ENCODE results near the gene LGR4. TPM values are rescaled to one million over a fixed set of nuclear protein-coding genes. Genes with fewer than 3 reads are reported as not detected.

Gene LGR4
- total RNA-seq, 2 experiments from 2014 or later = 0.19 to 0.21 TPM

GRCh38 chr11:27384227-27384626, 88.4 kb downstream of the LGR4 start:
- no peaks in the 10 kb centered on the region for H3K9me3 Mint-ChIP-seq (ENCODE audit: low read depth)
- ATAC-seq = no peak
- peaks cover 7% of the 10 kb centered on the region for H3K4me1 Mint-ChIP-seq
- no peak for DNase-seq
- no peak overlapping the region for H3K4me3 Mint-ChIP-seq
- ChIA-PET CTCF (interaction anchor here (0.8 to 1.6 kb wide), 2 partner anchors 10 to 102 kb away, joined by 3 to 5 read pairs; no protein-coding TSS in a partner anchor), POLR2A (no interaction called here)
- H3K36me3 Mint-ChIP-seq (ENCODE audit: low read depth) = no peaks in the 10 kb centered on the region
- intact Hi-C loops (cut with DNase I, micrococcal nuclease) = no loop called here
- H3K27ac Mint-ChIP-seq = no peak overlapping the region
- H3K27me3 Mint-ChIP-seq = no peaks in the 10 kb centered on the region

GRCh38 chr11:27383645-27384044, 88.9 kb downstream of the LGR4 start:
- POLR2A ChIA-PET = no interaction called here
- intact Hi-C loops (cut with DNase I, micrococcal nuclease) = no loop called here
- CTCF ChIA-PET = interaction anchor here (1.2 to 1.6 kb wide), 2 partner anchors 69 to 102 kb away, joined by 3 to 5 read pairs; no protein-coding TSS in a partner anchor
- DNase-seq (no peak), ATAC-seq (no peak)
- no peak overlapping the region for H3K27ac Mint-ChIP-seq
- H3K4me1 Mint-ChIP-seq = peaks cover 3% of the 10 kb centered on the region
- no peaks in the 10 kb centered on the region for H3K9me3 Mint-ChIP-seq (ENCODE audit: low read depth)
- H3K27me3 Mint-ChIP-seq = no peaks in the 10 kb centered on the region
- no peaks in the 10 kb centered on the region for H3K36me3 Mint-ChIP-seq (ENCODE audit: low read depth)
- H3K4me3 Mint-ChIP-seq = no peak overlapping the region

- H3K27me3 Mint-ChIP-seq = no peaks in the 10 kb centered on the region
- POLR2A ChIA-PET = no interaction called here
- no peak overlapping the region for H3K27ac Mint-ChIP-seq
- intact Hi-C loops (cut with DNase I, micrococcal nuclease) = no loop called here
- no peaks in the 10 kb centered on the region for H3K9me3 Mint-ChIP-seq (ENCODE audit: low read depth)
- no peak overlapping the region for H3K4me3 Mint-ChIP-seq
- H3K36me3 Mint-ChIP-seq (ENCODE audit: low read depth) = no peaks in the 10 kb centered on the region
- no peak for DNase-seq
- H3K4me1 Mint-ChIP-seq = no peaks in the 10 kb centered on the region
- CTCF ChIA-PET = interaction anchor here (0.9 kb wide), 1 partner anchor 76 kb away, joined by 4 read pairs; no protein-coding TSS in a partner anchor
- no peak for ATAC-seq
Measured at GRCh38 chr11:27381238-27381666, 91.3 kb downstream of the LGR4 start.

GRCh38 chr11:27380771-27381170, 91.8 kb downstream of the LGR4 start:
- ChIA-PET POLR2A (no interaction called here), CTCF (no interaction called here)
- intact Hi-C loops (cut with DNase I, micrococcal nuclease) = no loop called here
- H3K27me3 Mint-ChIP-seq = no peaks in the 10 kb centered on the region
- ATAC-seq = no peak
- no peak overlapping the region for H3K27ac Mint-ChIP-seq
- no peaks in the 10 kb centered on the region for H3K9me3 Mint-ChIP-seq (ENCODE audit: low read depth)
- DNase-seq = no peak
- H3K4me1 Mint-ChIP-seq = no peaks in the 10 kb centered on the region
- H3K4me3 Mint-ChIP-seq = no peak overlapping the region
- H3K36me3 Mint-ChIP-seq (ENCODE audit: low read depth) = no peaks in the 10 kb centered on the region

- DNase-seq (no peak), ATAC-seq (no peak)
- ChIA-PET CTCF (no interaction called here), POLR2A (no interaction called here)
- Mint-ChIP-seq H3K27ac (no peak overlapping the region), H3K36me3 (ENCODE audit: low read depth) (no peaks in the 10 kb centered on the region), H3K9me3 (ENCODE audit: low read depth) (no peaks in the 10 kb centered on the region), H3K4me1 (no peaks in the 10 kb centered on the region), H3K27me3 (no peaks in the 10 kb centered on the region), H3K4me3 (no peak overlapping the region)
- intact Hi-C loops (cut with DNase I, micrococcal nuclease) = no loop called here
Measured at GRCh38 chr11:27379449-27379848, 93.1 kb downstream of the LGR4 start.

- no peak for DNase-seq
- H3K27me3 Mint-ChIP-seq = no peaks in the 10 kb centered on the region
- H3K4me3 Mint-ChIP-seq = no peak overlapping the region
- no peaks in the 10 kb centered on the region for H3K9me3 Mint-ChIP-seq (ENCODE audit: low read depth)
- H3K36me3 Mint-ChIP-seq (ENCODE audit: low read depth) = no peaks in the 10 kb centered on the region
- ChIA-PET CTCF (interaction anchor here (0.6 kb wide), 1 partner anchor 256 kb away, joined by 3 read pairs; no protein-coding TSS in a partner anchor), POLR2A (no interaction called here)
- H3K27ac Mint-ChIP-seq = no peak overlapping the region
- H3K4me1 Mint-ChIP-seq = no peaks in the 10 kb centered on the region
- no peak for ATAC-seq
- intact Hi-C loops (cut with DNase I, micrococcal nuclease) = no loop called here
Measured at GRCh38 chr11:27375370-27375769, 97.2 kb downstream of the LGR4 start.

GRCh38 chr11:27373856-27374602, 98.6 kb downstream of the LGR4 start:
- no peaks in the 10 kb centered on the region for H3K9me3 Mint-ChIP-seq (ENCODE audit: low read depth)
- no peaks in the 10 kb centered on the region for H3K36me3 Mint-ChIP-seq (ENCODE audit: low read depth)
- no peak for ATAC-seq
- no peaks in the 10 kb centered on the region for H3K4me1 Mint-ChIP-seq
- ChIA-PET CTCF (interaction anchor here (1.0 to 1.2 kb wide), 3 partner anchors 9 to 122 kb away, joined by 3 to 5 read pairs (median 3); no protein-coding TSS in a partner anchor), POLR2A (no interaction called here)
- H3K27me3 Mint-ChIP-seq = no peaks in the 10 kb centered on the region
- DNase-seq = no peak
- H3K27ac Mint-ChIP-seq = no peak overlapping the region
- intact Hi-C loops (cut with DNase I, micrococcal nuclease) = no loop called here
- H3K4me3 Mint-ChIP-seq = no peak overlapping the region

- Mint-ChIP-seq H3K4me3 (no peak overlapping the region), H3K9me3 (ENCODE audit: low read depth) (no peaks in the 10 kb centered on the region), H3K36me3 (ENCODE audit: low read depth) (no peaks in the 10 kb centered on the region), H3K27me3 (no peaks in the 10 kb centered on the region), H3K4me1 (no peaks in the 10 kb centered on the region), H3K27ac (no peak overlapping the region)
- ChIA-PET POLR2A (no interaction called here), CTCF (interaction anchor here (1.1 to 1.2 kb wide), 2 partner anchors 9 to 122 kb away, joined by 3 to 5 read pairs; no protein-coding TSS in a partner anchor)
- ATAC-seq (no peak), DNase-seq (no peak)
- intact Hi-C loops (cut with DNase I, micrococcal nuclease) = no loop called here
Measured at GRCh38 chr11:27373392-27373791, 99.2 kb downstream of the LGR4 start.

GRCh38 chr11:27372164-27372563, 100.4 kb downstream of the LGR4 start:
- H3K27ac Mint-ChIP-seq = no peak overlapping the region

GRCh38 chr11:27371489-27371888, 101.1 kb downstream of the LGR4 start:
- Mint-ChIP-seq H3K36me3 (ENCODE audit: low read depth) (no peaks in the 10 kb centered on the region), H3K9me3 (ENCODE audit: low read depth) (no peaks in the 10 kb centered on the region), H3K27me3 (no peaks in the 10 kb centered on the region), H3K27ac (no peak overlapping the region), H3K4me1 (no peaks in the 10 kb centered on the region), H3K4me3 (no peak overlapping the region)
- DNase-seq (no peak), ATAC-seq (no peak)
- POLR2A ChIA-PET = no interaction called here
- intact Hi-C loops (cut with DNase I, micrococcal nuclease) = no loop called here
- CTCF ChIA-PET = no interaction called here

More at GRCh38 chr11:27372164-27372563, 100.4 kb downstream of the LGR4 start:
- DNase-seq (no peak), ATAC-seq (no peak)
- no peaks in the 10 kb centered on the region for H3K4me1 Mint-ChIP-seq
- no peak overlapping the region for H3K4me3 Mint-ChIP-seq
- intact Hi-C loops (cut with DNase I, micrococcal nuclease) = no loop called here
- H3K36me3 Mint-ChIP-seq (ENCODE audit: low read depth) = no peaks in the 10 kb centered on the region
- CTCF ChIA-PET = no interaction called here
- POLR2A ChIA-PET = no interaction called here
- H3K9me3 Mint-ChIP-seq (ENCODE audit: low read depth) = no peaks in the 10 kb centered on the region
- no peaks in the 10 kb centered on the region for H3K27me3 Mint-ChIP-seq

GRCh38 chr11:27370374-27370773, 102.2 kb downstream of the LGR4 start:
- intact Hi-C loops (cut with DNase I, micrococcal nuclease) = no loop called here
- no peaks in the 10 kb centered on the region for H3K36me3 Mint-ChIP-seq (ENCODE audit: low read depth)
- CTCF ChIA-PET = interaction anchor here (1.9 kb wide), 1 partner anchor 10 kb away, joined by 7 read pairs; no protein-coding TSS in a partner anchor
- H3K4me1 Mint-ChIP-seq = no peaks in the 10 kb centered on the region
- DNase-seq = no peak
- H3K9me3 Mint-ChIP-seq (ENCODE audit: low read depth) = no peaks in the 10 kb centered on the region
- no peaks in the 10 kb centered on the region for H3K27me3 Mint-ChIP-seq
- ATAC-seq = no peak
- H3K4me3 Mint-ChIP-seq = no peak overlapping the region
- H3K27ac Mint-ChIP-seq = no peak overlapping the region
- POLR2A ChIA-PET = no interaction called here

GRCh38 chr11:27367881-27368280, 104.7 kb downstream of the LGR4 start:
- ChIA-PET CTCF (no interaction called here), POLR2A (no interaction called here)
- no peak overlapping the region for H3K27ac Mint-ChIP-seq
- H3K9me3 Mint-ChIP-seq (ENCODE audit: low read depth) = no peaks in the 10 kb centered on the region
- H3K4me3 Mint-ChIP-seq = no peak overlapping the region
- peaks cover 8% of the 10 kb centered on the region for H3K4me1 Mint-ChIP-seq
- no peaks in the 10 kb centered on the region for H3K27me3 Mint-ChIP-seq
- intact Hi-C loops (cut with DNase I, micrococcal nuclease) = no loop called here
- no peak for DNase-seq
- ATAC-seq = no peak
- no peaks in the 10 kb centered on the region for H3K36me3 Mint-ChIP-seq (ENCODE audit: low read depth)
